ENCODE results near the gene FBXW11.

The FBXW11 gene

DNA sequence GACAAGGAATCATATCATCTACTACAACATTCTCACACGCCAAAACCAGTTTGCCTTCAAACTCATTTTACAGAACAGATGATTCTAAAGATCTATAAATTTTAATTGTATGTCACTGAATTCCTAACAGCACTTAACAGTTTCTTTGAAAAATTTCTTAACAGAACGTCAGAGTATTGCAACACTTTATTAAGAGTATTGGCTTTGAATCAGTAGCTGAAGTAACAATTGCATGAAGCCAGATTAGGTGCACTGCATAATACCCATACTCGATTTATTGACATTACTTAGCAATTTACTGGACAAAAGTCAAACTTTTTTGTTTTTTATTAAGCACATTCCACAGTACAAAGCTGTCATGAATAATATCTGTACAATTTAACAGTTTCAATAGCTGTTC, 145.1 kb downstream of the FBXW11 start:
- DNase-seq: no peak

DNA sequence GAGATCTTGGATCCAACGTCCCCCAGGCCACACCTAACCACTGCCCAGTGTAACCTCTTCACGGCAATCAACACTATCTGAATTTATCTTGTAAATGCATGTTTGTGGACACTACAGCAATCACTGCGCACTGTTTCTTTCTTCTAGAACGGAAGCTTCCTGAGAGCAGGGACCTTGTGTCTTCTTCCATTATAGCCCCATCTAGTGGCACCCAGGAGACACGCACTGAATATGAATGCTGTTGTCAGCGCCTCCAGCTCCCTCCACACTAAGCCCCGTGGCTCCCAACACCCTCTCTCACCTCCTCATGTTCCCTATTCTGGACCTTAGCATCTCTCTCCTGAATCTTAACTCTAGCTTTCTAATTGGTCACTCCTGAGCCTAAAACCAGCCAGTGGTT, 148.1 kb downstream of the FBXW11 start:
- no peak for DNase-seq

- DNase-seq: no peak
These were observed 149.0 kb downstream of the FBXW11 start for GRCh38 chr5:171857489-171857876.

GRCh38 chr5:171855798-171856763, 150.4 kb downstream of the FBXW11 start:
- no peak for DNase-seq

DNA sequence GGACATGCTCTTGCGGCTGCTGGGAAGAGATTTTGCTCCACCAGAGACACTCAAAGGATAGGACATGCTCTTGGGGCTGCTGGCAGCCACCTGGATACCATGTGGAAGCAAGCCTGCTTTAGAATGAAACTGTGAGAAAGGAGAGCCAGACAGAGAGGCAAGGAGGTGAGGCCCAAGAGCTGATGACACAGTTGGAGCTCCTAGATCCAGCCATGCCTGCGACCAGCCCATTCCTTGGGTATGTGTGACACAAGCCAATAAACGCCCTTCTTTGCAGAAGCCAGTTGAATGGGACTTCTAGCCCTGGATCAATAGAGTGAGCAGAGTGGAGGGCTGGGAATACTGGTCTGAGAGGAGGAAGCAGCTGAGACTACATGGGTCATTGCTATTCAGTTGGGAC, 151.2 kb downstream of the FBXW11 start:
- no peak for DNase-seq

DNA sequence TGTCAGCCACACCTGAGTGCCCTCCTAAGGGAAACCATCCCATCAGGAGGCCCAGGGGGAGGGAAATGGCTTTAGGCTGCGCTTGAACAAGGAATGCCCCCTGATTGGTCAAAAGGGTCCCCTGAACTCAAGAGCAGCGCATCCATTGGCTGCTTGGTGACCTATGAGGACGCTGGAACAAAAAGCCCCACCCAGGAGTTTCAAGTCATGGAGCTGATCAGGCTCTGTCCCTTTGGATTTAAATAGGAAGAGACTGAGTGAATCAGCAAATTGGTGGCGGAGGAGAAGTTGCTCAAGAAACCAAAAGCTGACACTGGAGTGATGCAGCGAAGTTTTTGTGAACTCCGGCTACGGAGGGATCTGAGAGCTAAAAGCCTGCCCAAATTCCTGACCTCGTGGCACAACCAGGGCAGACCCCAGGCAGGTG, 154.2 kb downstream of the FBXW11 start:
- DNase-seq: no peak

DNA sequence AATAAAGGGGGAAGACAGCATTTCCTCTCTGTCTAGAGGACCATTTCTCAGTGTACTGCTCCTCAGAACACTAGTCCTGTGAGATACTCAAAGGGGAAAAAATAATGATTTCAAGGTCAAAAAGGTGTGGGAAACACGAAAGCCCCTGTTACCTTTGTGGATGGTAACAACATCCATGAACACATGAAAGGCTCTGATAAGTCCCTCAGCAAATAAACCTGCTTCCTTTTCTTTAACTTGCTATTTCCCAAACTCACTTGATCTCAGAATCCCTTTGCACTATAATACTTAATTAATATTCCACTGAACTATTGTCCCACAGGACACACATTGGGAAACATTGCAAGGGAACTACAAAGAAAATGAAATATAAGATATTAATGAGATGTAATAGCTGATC, 155.2 kb downstream of the FBXW11 start:
- no peak for DNase-seq

DNA sequence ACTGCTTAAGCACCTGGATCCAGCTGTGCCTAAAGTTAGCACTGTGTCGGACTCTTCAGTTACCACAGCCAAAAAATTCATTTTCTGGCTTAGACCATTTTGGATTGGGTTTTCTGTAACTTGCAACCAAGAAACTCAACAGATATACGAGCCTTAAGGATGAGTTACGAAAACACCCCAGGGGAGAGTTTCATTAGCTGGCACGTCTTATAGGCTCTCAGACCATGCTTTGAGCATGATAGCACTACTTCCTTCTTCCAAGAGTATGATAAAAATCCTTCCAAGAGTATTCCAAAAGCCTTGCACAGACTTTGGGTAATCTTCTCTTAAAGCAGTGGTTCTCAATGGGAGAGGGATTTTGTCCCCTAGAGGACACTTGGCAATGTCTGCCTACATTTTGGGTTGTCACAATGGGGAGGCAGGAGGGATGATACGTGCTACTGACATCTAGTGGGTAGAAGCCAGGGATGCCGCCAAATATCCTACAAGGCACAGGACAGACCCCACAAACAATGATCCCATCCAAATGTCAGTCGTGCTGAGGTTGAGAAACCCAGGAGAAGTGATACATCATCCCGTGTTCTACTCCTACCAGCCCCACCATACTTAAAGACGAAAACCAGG, 156.0 kb downstream of the FBXW11 start:
- DNase-seq: no peak

GRCh38 chr5:171849585-171850323, 156.7 kb downstream of the FBXW11 start:
- DNase-seq: no peak

DNA sequence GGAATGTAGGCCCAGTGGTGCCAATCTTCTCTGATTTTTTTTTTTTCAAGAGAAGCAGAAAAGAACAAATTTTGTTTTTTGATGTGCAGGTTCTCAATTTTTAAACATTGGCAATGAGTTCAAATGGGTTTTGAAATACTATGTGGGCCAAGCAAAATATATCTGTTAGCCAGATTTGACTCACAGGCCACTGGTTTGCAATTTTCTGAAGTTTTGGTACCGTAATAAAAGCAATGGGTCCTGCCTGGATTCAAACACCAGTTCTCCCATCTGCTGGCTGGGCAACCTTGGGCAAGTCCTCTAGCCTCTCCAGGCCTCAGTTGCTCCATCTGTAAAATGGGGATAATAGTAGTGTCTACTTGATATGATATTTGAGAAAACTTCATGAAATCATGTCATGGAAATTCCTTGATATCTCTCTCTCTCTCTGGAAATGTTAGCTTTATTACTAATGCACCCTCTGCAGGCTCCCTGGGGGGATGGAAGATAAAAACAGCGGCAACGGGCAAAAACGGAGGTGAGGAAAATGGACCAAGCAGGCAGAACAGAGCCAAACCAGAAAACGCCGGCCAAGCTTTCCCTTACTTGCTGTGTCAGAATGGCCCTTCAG, 157.4 kb downstream of the FBXW11 start:
- no peak for DNase-seq

- no peak for DNase-seq
These were observed 158.0 kb downstream of the FBXW11 start for GRCh38 chr5:171848486-171848885.

GRCh38 chr5:171848006-171848405, 158.4 kb downstream of the FBXW11 start:
- DNase-seq: no peak

DNA sequence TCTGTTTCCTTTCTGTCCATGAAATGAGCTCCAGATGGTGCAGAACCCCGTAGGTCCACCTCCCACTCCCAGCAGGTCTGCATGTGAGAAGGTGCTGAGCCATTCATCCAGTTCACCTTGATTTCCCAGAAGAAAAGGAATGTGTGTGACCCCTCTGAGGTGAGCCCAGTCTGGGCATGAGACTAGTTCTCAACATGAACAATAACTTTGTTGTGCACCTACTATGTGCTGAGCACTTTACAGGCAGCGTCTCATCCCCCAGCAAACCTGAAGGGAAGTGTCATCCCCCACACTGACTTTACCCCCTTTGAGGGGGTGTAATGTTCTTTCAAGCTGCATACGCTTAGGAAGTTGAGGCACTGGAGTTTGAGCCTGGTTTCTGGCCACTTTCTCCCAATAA, 159.4 kb downstream of the FBXW11 start:
- no peak for DNase-seq

- no peak for DNase-seq
These were observed 160.1 kb downstream of the FBXW11 start for GRCh38 chr5:171846323-171846722.

DNA sequence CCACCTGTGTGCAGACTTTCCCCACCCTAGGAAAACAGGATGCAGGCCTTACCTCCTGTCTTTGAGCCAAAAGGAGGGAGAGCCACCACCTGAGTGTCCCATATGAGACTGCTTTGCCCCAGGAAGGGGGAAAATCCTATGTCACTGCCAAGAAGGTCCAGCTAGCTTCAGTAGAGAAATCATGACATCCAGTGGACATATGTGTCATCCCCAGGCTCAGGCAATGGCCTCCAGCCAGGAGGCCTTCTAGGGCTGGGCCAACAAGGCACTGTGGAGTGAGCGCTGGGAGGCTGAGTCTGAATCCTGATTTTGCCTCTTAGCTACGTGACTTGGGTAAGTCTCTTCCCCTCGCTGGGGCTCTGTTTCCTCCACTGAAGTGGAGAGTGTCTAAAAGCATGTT, 160.6 kb downstream of the FBXW11 start:
- DNase-seq: no peak

DNA sequence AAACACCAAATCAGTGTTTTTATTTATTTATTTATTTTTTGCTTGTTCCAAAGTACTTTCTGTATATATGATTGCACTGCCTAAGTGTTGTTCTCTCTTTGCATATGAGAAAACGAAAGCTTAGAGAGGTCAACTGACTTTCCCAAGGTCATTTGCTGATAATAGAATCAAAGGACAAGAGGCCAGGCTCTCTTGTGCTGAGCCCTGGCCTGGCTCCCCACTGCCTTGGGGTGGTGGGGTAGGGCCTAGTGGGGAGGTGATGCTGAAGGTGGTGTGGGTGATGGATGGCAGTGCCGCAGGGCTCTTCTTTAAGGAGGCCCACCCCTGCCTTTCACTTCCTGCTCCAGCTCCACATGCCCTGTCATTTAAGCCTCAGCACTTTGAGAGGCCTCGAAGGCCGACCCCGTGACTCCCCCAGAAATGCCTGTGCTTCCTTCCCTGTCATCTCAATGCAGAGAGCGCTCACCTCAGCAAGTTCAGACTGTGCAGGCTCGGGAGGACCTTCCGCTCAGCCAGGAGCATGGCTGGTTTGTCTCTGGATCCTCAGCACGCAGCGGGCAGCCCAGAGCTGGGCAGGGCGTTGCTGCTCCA, 161.3 kb downstream of the FBXW11 start:
- DNase-seq: no peak

DNA sequence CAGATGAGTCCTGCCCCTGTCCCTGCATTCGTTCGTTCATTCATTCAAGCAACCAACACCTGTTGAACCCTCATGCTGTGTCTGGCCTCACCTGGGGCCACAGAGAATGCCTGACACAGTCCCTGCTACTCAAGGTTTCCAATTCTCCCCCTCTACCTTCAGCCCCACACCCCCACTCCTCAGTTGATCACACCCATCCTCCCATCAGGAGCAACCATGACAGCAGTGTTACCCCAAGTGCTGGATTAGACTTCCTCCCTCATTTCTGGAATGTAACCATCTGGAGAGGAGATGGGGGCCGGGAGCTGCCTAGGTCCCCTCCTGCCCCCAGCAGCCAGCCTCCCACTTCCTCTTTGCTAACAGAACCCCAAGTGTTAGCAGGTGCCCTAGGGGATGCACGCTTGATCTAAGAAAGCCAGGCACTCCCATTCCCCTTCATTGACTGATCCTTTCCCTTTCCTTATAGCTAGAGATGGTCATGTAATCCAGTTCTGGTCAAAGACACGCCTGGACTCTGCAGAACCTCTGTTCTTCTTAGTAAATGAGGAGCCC, 163.6 kb downstream of the FBXW11 start:
- no peak for DNase-seq

DNA sequence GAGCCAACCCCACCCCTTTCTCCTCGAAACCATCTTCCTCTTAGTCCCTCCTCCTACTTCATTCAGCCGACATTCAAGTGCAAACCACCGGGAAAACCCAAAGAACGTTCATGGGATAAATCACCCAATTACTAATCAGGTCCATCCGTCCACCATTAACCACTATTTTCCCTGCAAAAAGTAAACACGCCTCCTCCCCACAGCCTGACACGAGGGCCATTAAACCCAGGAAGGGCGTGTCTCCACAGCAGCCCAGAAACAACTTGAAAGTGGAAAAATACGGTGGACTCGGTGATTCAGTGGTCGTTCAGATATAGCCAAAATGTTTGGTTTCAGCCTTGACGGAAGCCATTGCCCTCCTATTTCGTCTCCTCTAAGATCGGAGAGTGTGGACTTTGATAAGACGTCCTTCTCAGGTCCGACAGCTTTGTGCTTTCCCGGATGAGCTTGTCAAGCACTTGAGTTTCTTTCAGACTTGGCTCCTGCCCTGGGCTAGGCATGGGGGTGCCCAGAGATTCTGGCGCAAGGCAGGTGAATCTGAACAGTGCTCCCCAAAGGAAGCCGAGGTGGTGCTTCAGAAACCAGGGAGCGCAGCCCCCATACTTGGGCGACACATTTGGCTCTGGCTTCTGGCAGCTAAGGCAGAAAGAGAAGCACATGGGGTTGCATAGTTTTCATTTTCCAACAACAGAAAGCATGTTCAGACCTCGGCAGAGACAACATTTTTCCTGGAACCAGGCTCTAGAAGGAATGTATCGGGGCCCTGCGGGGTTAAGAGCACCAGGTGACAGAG, 164.3 kb downstream of the FBXW11 start:
- no peak for DNase-seq

- no peak for DNase-seq
These were observed 165.5 kb downstream of the FBXW11 start for GRCh38 chr5:171840711-171841522.

DNA sequence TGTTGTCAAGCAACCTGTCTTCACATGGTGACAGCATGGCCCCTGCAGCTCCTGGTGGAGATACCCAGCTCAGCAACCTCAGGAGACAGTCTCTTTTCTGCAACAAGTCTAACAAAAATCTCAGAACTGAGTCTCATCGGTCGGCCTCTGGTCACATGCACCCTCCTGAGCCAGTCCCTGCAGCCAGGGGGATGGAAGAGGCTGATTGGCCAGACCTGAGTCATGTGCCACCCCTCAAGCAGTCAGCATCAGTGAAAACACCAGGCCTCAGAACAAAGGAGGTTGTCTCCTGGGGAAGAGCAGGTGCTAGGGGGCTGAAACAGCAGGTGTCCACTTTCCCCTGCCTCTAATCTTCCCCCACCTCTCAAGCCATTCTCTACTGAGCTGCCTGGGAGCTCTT, 166.4 kb downstream of the FBXW11 start:
- DNase-seq: no peak

DNA sequence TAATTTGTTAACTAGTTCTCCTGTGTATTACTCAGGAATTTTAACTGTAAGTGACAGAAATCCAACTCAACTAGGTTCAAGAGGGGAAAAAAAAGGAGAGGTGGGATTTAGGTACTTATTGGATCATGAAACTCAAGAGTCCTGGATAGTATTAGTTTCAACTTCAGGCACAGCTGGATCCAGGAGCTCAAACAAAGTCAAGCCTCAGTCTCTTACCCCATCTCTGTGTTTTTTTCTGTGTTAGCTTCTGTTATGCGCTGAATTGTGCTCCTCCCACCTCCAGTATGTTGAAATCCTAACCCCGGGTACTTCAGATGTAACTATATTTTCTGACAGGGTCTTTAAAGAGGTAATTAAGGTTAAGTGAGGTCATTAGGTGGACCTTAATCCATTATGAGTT, 167.3 kb downstream of the FBXW11 start:
- no peak for DNase-seq

Measured in central memory CD4-positive, alpha-beta T cell (primary cell).